ENCODE results near the gene TNFRSF1B. TPM values are rescaled to one million over a fixed set of nuclear protein-coding genes. Genes with fewer than 3 reads are reported as not detected.

TNFRSF1B gene
- total and polyA plus RNA-seq, 9 of the 15 experiments (the other 6 are each of a cell fraction or from before 2014, with no cell fraction given) = 8.8 to 91.3 (median 36.0) TPM

- TF ChIP-seq CBFA2T3 (IDR thresholded peaks at IDR 0.05) = 0 out of 2 replicates have a peak, but pooled peaks have one; percentile 19
- no peak for TF ChIP-seq SREBF2 (CRISPR knock-in tag; IDR thresholded peaks at IDR 0.05)
- no peak for TF ChIP-seq TRIM24 (IDR thresholded peaks at IDR 0.05)
- Histone ChIP-seq H3K4me1 (replicated peaks in 1 of 2; ENCODE audit: control insufficient read depth in 2 of 2, insufficient read depth in 2 of 2, low read length in 2 of 2) (peaks cover 0 to 18% of the 10 kb centered on the region in 2 experiments; a peak in 2 of 5 replicates), H3K27ac (ENCODE audit: extremely low read depth, low read depth, low read length) (no peak overlapping the region), H3K36me3 (ENCODE audit: control insufficient read depth, insufficient read depth, low read length) (peaks cover 14% of the 10 kb centered on the region; the same call in 1 of the 3 replicates), H3K9me1 (ENCODE audit: control insufficient read depth, insufficient read depth, low read length) (no peaks in the 10 kb centered on the region), H3K27me3 (ENCODE audit: control insufficient read depth in 2 of 2, insufficient read depth in 2 of 2, low read length in 2 of 2) (no peaks in the 10 kb centered on the region), H3K4me2 (ENCODE audit: insufficient read depth, low read length) (no peak overlapping the region), H2AFZ (ENCODE audit: low read depth, low read length) (no peak overlapping the region), H3K79me2 (ENCODE audit: control insufficient read depth, insufficient read depth, low read length) (no peaks in the 10 kb centered on the region), H3K9ac (ENCODE audit: insufficient read depth in 1 of 2, low read depth in 2 of 2, low read length in 2 of 2) (no peak overlapping the region), H3K4me3 (no peak overlapping the region), H3K9me3 (replicated peaks; ENCODE audit: control insufficient read depth, insufficient read depth, low read depth, low read length) (no peaks in the 10 kb centered on the region), H4K20me1 (replicated peaks; ENCODE audit: control insufficient read depth, insufficient read depth, low read length) (no peaks in the 10 kb centered on the region)
- no peak for ATAC-seq
- no peak for DNase-seq (ENCODE audit: extremely low read depth in 1 of 4, low spot score in 3 of 4)
- in situ Hi-C loops (cut with MboI) (no loop called here), intact Hi-C loops (cut with micrococcal nuclease) (no loop called here)
- ChIA-PET CTCF (ENCODE audit: low intra/inter-chr PET ratio) (no interaction called here), POLR2A (interaction anchor here (1.0 to 1.9 kb wide), 3 partner anchors 10 to 13 kb away, joined by 3 to 6 read pairs (median 6); no protein-coding TSS in a partner anchor)
- FAIRE-seq = no peak
- no TSS peak for BruUV-seq (replicated peaks)
- 51% methylated on average over 8 of the region's 8 CpGs for WGBS (ENCODE audit: insufficient coverage, low coverage, missing lambda C conversion rate)
Measured at GRCh38 chr1:12136916-12137610, 29.7 kb upstream of the TNFRSF1B start.
